GM12891 (cell line): ENCODE results near the gene C16orf92.

Experiments used
- PAX5 ChIP-seq: IDR thresholded peaks from 2 replicates; pipeline ENCODE4 v1.6.1; 2011; ENCODE audit warnings: low read length, moderate library complexity, mild to moderate bottlenecking; ENCODE audit not compliant: insufficient read depth, severe bottlenecking
- POLR2AphosphoS5 ChIP-seq: IDR thresholded peaks from 2 replicates; pipeline ENCODE4 v1.6.1; 2011; ENCODE audit warnings: low read depth, low read length, control low read depth
- TAF1 ChIP-seq: IDR thresholded peaks from 2 replicates; pipeline ENCODE4 v1.6.1; 2011; ENCODE audit warnings: low read depth, low read length, control low read depth

GRCh38 chr16:30000735-30001631, 22.0 kb upstream of the C16orf92 start:
- no peak for TF ChIP-seq TAF1
- no peak for TF ChIP-seq POLR2AphosphoS5
- no peak for TF ChIP-seq PAX5
